Endothelial cell of umbilical vein (primary cell): ENCODE measurements around the gene AACS.

ENCODE experiments used
- EZH2 ChIP-seq: IDR thresholded peaks from 2 replicates; pipeline ENCODE4 v1.6.1; 2012; ENCODE audit warnings: borderline replicate concordance, low read depth, mild to moderate bottlenecking, moderate library complexity, low read length, inconsistent platforms; ENCODE audit not compliant: severe bottlenecking
- TF ChIP-seq, protein P1 (sequence below), 2 donors: IDR thresholded peaks; 1 replicate in 1 of 2; 2 replicates in 1 of 2; pipeline ENCODE4 v1.5.1; 2011; ENCODE audit warnings: low read length in 2 of 2, mild to moderate bottlenecking in 2 of 2, moderate library complexity in 2 of 2, control low read depth in 1 of 2, inconsistent platforms in 1 of 2, low read depth in 1 of 2; ENCODE audit not compliant: insufficient read depth in 1 of 2; ENCODE audit errors: extremely low read depth in 1 of 2

DNA sequence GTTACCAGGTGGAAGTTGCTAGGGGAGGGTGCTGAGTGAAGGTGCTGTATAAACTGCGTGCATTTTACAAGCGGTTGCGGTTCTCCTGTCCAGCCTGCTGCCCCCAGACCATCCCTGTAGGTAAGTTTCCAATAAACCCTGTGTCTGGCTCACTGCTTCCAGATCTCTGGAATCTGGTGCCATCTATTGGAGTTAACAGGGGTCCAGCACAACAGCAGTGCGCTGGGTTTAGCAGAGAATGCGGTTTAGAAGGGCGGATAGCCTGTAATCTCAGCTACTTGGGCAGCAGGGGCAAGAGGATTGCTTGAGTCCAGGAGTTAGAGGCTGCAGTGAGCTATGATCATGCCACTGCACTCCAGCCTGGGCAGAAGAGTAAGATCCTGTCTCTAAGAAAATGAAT is 4.9 kb downstream of the AACS start:
- TF ChIP-seq, protein P1, sequence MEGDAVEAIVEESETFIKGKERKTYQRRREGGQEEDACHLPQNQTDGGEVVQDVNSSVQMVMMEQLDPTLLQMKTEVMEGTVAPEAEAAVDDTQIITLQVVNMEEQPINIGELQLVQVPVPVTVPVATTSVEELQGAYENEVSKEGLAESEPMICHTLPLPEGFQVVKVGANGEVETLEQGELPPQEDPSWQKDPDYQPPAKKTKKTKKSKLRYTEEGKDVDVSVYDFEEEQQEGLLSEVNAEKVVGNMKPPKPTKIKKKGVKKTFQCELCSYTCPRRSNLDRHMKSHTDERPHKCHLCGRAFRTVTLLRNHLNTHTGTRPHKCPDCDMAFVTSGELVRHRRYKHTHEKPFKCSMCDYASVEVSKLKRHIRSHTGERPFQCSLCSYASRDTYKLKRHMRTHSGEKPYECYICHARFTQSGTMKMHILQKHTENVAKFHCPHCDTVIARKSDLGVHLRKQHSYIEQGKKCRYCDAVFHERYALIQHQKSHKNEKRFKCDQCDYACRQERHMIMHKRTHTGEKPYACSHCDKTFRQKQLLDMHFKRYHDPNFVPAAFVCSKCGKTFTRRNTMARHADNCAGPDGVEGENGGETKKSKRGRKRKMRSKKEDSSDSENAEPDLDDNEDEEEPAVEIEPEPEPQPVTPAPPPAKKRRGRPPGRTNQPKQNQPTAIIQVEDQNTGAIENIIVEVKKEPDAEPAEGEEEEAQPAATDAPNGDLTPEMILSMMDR (IDR thresholded peaks at IDR 0.05; ENCODE audit: extremely low read depth in 1 of 2, insufficient read depth in 1 of 2, low read depth in 1 of 2, low read length in 2 of 2) = no peak
- TF ChIP-seq EZH2 = no peak
